ENCODE measurements around the gene MAP10.
A peak's percentile ranks its signal among the peaks of the same experiment; 100 is the strongest.
"Not testable (repeated sequence)": the region's sequence is repeated elsewhere in the genome, so short reads cannot be mapped to it uniquely, and the experiment has no call there.

The MAP10 gene

DNA sequence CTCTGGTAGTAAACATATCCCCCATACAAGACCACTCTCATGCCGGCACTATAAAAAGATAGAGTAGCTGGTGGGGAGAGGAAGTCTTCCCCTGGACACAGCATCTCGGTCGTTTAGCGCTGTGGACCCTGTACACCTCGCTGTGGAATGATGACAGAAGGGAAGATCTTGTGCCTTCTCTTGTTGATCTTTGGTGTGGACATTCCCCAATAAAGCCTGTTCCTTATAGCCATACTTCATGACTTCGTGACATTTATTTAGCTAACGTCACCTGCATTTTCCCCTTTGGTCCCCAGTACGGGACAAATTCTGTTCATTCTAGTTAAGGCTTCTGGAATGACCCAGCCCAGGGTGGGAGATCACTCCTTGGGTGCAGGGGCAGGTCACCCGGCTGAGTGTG, 24.9 kb upstream of the MAP10 start:
- Histone ChIP-seq H3K9me3 (ENCODE audit: control insufficient read depth, insufficient read depth, low read length) (no peaks in the 10 kb centered on the region), H3K27me3 (ENCODE audit: control insufficient read depth, insufficient read depth, low read length) (no peaks in the 10 kb centered on the region), H3K36me3 (ENCODE audit: control insufficient read depth, insufficient read depth, low read length) (no peaks in the 10 kb centered on the region), H3K9ac (ENCODE audit: low read depth, low read length) (no peak overlapping the region), H3K4me1 (ENCODE audit: control insufficient read depth, insufficient read depth, low read length) (no peaks in the 10 kb centered on the region), H3K4me3 (ENCODE audit: low read depth, low read length) (no peak overlapping the region)

DNA sequence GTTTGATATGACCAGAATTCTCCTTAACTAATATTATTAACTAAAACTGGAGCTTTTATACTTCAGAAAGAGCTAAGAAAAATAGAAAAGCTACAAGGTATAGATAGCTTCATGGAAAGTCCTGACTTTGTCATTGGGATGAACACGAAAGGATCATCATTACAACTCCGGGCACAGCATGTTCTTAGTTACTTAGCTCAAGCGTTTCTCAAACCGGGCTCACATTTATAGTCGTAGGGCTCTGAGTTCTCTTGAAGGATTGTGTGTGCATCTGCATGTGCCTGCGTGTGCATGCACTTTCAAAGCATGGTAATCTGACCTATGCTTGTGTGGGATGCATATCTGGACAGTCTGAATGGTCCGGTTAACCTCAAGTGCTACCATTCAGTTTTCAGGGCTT, 20.4 kb upstream of the MAP10 start:
- Histone ChIP-seq H3K27me3 (ENCODE audit: control insufficient read depth, insufficient read depth, low read length) (no peaks in the 10 kb centered on the region), H3K9ac (ENCODE audit: low read depth, low read length) (no peak overlapping the region), H3K9me3 (ENCODE audit: control insufficient read depth, insufficient read depth, low read length) (no peaks in the 10 kb centered on the region), H3K4me3 (ENCODE audit: low read depth, low read length) (no peak overlapping the region), H3K4me1 (ENCODE audit: control insufficient read depth, insufficient read depth, low read length) (no peaks in the 10 kb centered on the region), H3K36me3 (ENCODE audit: control insufficient read depth, insufficient read depth, low read length) (no peaks in the 10 kb centered on the region)

DNA sequence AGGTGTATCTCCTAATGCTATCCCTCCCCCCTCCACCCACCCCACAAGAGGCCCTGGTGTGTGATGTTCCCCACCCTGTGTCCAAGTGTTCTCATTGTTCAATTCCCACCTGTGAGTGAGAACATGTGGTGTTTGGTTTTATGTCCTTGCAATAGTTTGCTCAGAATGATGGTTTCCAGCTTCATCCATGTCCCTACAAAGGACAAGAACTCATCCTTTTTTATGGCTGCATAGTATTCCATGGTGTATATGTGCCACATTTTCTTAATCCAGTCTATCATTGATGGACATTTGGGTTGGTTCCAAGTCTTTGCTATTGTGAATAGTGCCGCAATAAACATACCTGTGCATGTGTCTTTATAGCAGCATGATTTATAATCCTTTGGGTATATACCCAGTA, 19.6 kb upstream of the MAP10 start:
- H3K4me3 ChIP-seq (ENCODE audit: low read depth, low read length); H3K27me3 ChIP-seq (ENCODE audit: control insufficient read depth, insufficient read depth, low read length); H3K9ac ChIP-seq (ENCODE audit: low read depth, low read length); H3K4me1 ChIP-seq (ENCODE audit: control insufficient read depth, insufficient read depth, low read length); H3K9me3 ChIP-seq (ENCODE audit: control insufficient read depth, insufficient read depth, low read length); H3K36me3 ChIP-seq (ENCODE audit: control insufficient read depth, insufficient read depth, low read length): not testable (repeated sequence)

DNA sequence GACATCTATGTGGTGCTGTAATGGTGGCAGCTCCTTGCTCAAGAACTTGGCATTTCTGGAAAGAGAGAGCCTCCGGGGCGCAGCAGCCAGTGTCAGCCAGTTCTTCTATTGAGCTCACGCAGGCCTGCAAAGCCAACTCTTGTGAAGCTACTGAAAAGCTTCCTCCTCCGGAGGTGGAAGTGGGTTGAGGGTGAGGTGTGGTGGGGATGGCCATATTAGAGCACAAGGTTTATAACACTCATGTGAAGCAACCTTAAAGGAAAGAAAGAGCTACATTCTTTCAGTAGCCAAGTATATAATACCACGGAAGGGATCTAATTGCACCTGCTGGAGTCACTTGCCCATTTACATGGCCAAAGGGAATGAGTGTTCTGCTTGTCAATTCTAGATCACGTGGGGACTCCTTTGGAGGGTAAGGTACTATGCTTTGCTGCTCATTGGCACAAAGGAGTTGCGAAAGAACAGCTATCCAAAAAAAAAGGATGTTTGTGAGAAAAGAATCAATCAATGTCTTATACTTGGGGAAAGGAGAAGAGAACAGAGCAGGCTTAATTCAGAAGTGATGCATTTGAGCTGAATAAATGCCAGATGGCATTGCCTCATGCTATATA, 18.3 kb upstream of the MAP10 start:
- no peaks in the 10 kb centered on the region for H3K9me3 ChIP-seq (ENCODE audit: control insufficient read depth, insufficient read depth, low read length)

GRCh38 chr1:232788235-232788872, 16.9 kb upstream of the MAP10 start:
- H3K4me3 ChIP-seq (ENCODE audit: low read depth, low read length): no peak overlapping the region
- H3K9me3 ChIP-seq (ENCODE audit: control insufficient read depth, insufficient read depth, low read length): no peaks in the 10 kb centered on the region
- H3K9ac ChIP-seq (ENCODE audit: low read depth, low read length): no peak overlapping the region
- no peaks in the 10 kb centered on the region for H3K36me3 ChIP-seq (ENCODE audit: control insufficient read depth, insufficient read depth, low read length)
- H3K4me1 ChIP-seq (ENCODE audit: control insufficient read depth, insufficient read depth, low read length): no peaks in the 10 kb centered on the region
- H3K27me3 ChIP-seq (ENCODE audit: control insufficient read depth, insufficient read depth, low read length): no peaks in the 10 kb centered on the region

More for the DNA sequence above, 18.3 kb upstream of the MAP10 start:
- no peaks in the 10 kb centered on the region for H3K27me3 ChIP-seq (ENCODE audit: control insufficient read depth, insufficient read depth, low read length)
- no peak overlapping the region for H3K4me3 ChIP-seq (ENCODE audit: low read depth, low read length)
- H3K4me1 ChIP-seq (ENCODE audit: control insufficient read depth, insufficient read depth, low read length): no peaks in the 10 kb centered on the region
- no peaks in the 10 kb centered on the region for H3K36me3 ChIP-seq (ENCODE audit: control insufficient read depth, insufficient read depth, low read length)
- H3K9ac ChIP-seq (ENCODE audit: low read depth, low read length): no peak overlapping the region

DNA sequence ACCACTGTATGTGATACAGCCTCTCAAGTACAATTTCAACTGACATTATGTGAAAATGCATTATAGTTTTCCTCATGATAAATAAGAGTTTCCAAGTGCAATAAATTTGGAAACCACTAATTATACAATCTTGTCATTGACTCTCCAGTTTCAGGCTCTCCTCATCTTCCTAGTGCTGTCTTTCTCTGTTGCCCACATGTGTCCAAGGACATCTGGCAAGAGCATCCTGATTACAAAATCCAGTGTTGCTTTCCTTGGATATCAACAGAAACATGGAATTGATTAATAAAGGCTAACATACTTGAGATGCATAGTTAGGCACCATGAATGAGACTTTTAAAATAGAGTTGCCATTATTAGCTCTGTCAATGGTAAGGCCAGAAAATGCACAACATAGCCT, 15.6 kb upstream of the MAP10 start:
- no peaks in the 10 kb centered on the region for H3K9me3 ChIP-seq (ENCODE audit: control insufficient read depth, insufficient read depth, low read length)
- no peaks in the 10 kb centered on the region for H3K27me3 ChIP-seq (ENCODE audit: control insufficient read depth, insufficient read depth, low read length)
- H3K4me3 ChIP-seq (ENCODE audit: low read depth, low read length): no peak overlapping the region
- no peaks in the 10 kb centered on the region for H3K4me1 ChIP-seq (ENCODE audit: control insufficient read depth, insufficient read depth, low read length)
- H3K9ac ChIP-seq (ENCODE audit: low read depth, low read length): no peak overlapping the region
- H3K36me3 ChIP-seq (ENCODE audit: control insufficient read depth, insufficient read depth, low read length): no peaks in the 10 kb centered on the region

DNA sequence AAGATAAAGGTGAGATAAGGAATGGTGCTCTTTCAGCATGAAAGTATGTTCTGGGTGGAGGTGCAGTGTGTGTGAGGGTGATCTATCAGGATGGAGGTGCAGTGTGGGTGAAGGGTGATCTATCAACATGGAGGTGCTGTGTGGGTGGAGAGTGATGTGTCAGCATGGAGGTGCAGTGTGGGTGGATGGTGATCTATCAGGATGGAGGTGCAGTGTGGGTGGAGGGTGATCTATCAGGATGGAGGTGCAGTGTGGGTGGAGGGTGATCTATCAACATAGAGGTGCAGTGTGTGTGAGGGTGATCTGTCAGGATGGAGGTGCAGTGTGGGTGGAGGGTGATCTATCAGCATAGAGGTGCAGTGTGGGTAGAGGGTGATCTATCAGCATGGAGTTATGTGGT, 12.3 kb upstream of the MAP10 start:
- Histone ChIP-seq H3K9ac (ENCODE audit: low read depth, low read length) (no peak overlapping the region), H3K36me3 (ENCODE audit: control insufficient read depth, insufficient read depth, low read length) (no peaks in the 10 kb centered on the region), H3K4me1 (ENCODE audit: control insufficient read depth, insufficient read depth, low read length) (no peaks in the 10 kb centered on the region), H3K4me3 (ENCODE audit: low read depth, low read length) (no peak overlapping the region), H3K9me3 (ENCODE audit: control insufficient read depth, insufficient read depth, low read length) (no peaks in the 10 kb centered on the region), H3K27me3 (ENCODE audit: control insufficient read depth, insufficient read depth, low read length) (no peaks in the 10 kb centered on the region)

- Histone ChIP-seq H3K27me3 (ENCODE audit: control insufficient read depth, insufficient read depth, low read length) (no peaks in the 10 kb centered on the region), H3K9me3 (ENCODE audit: control insufficient read depth, insufficient read depth, low read length) (no peaks in the 10 kb centered on the region), H3K9ac (ENCODE audit: low read depth, low read length) (no peak overlapping the region), H3K4me3 (ENCODE audit: low read depth, low read length) (no peak overlapping the region), H3K4me1 (ENCODE audit: control insufficient read depth, insufficient read depth, low read length) (no peaks in the 10 kb centered on the region), H3K36me3 (ENCODE audit: control insufficient read depth, insufficient read depth, low read length) (no peaks in the 10 kb centered on the region)
Observed at GRCh38 chr1:232793944-232794343, 11.3 kb upstream of the MAP10 start.

DNA sequence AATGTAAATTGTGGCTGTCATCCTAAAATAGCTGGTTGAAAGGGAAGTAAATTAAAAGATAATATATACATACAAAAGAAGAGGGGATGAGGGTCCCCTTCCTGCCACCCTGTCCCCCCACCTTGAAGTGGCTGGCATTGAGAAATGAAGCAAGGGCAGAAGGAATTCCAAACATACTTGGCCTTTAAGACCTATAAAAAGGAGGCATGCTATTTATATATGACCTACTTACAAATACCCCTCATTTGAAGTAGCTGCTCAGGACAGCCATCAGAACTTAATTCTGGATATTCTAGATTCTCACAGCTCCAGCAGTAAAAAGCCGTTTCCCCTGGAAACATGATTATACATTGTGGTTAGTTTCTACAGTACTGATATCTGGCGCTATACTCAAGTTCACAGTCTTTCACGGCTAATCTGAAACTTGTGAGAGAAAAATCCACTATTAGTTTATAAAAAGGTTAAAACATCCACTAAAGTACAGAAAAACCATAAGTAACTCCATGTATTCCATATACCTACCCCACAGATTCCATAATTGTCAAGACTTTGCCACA, 9.6 kb upstream of the MAP10 start:
- no peaks in the 10 kb centered on the region for H3K4me1 ChIP-seq (ENCODE audit: control insufficient read depth, insufficient read depth, low read length)
- H3K4me3 ChIP-seq (ENCODE audit: low read depth, low read length): no peak overlapping the region
- H3K27me3 ChIP-seq (ENCODE audit: control insufficient read depth, insufficient read depth, low read length): no peaks in the 10 kb centered on the region

GRCh38 chr1:232797856-232798510, 7.2 kb upstream of the MAP10 start:
- Histone ChIP-seq H3K27me3 (ENCODE audit: control insufficient read depth, insufficient read depth, low read length) (no peaks in the 10 kb centered on the region), H3K36me3 (ENCODE audit: control insufficient read depth, insufficient read depth, low read length) (no peaks in the 10 kb centered on the region), H3K4me1 (ENCODE audit: control insufficient read depth, insufficient read depth, low read length) (no peaks in the 10 kb centered on the region), H3K4me3 (ENCODE audit: low read depth, low read length) (no peak overlapping the region), H3K9me3 (ENCODE audit: control insufficient read depth, insufficient read depth, low read length) (no peaks in the 10 kb centered on the region), H3K9ac (ENCODE audit: low read depth, low read length) (no peak overlapping the region)

More for the DNA sequence above, 9.6 kb upstream of the MAP10 start:
- Histone ChIP-seq H3K9me3 (ENCODE audit: control insufficient read depth, insufficient read depth, low read length) (no peaks in the 10 kb centered on the region), H3K9ac (ENCODE audit: low read depth, low read length) (no peak overlapping the region), H3K36me3 (ENCODE audit: control insufficient read depth, insufficient read depth, low read length) (no peaks in the 10 kb centered on the region)

DNA sequence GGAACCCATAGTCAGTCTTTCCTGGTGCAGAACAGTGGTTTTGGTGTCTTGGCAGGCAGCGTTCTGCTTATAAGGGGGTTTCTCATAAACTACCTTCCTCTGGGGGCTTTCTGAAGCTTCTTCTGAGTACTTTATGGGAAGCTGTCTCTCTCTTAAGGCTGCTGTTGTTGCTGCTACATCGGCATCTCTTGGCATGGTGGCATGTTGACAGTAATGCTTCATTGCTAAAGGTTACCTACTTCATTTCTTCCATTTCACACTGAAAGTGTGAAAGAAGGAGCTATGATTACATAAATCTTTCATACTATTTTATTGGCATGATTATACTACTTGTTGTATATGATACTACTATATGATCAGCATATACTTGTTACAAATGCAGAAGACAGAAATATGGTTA, 6.3 kb upstream of the MAP10 start:
- Histone ChIP-seq H3K9me3 (ENCODE audit: control insufficient read depth, insufficient read depth, low read length) (no peaks in the 10 kb centered on the region), H3K9ac (ENCODE audit: low read depth, low read length) (no peak overlapping the region), H3K4me3 (ENCODE audit: low read depth, low read length) (no peak overlapping the region), H3K27me3 (ENCODE audit: control insufficient read depth, insufficient read depth, low read length) (no peaks in the 10 kb centered on the region), H3K36me3 (ENCODE audit: control insufficient read depth, insufficient read depth, low read length) (no peaks in the 10 kb centered on the region), H3K4me1 (ENCODE audit: control insufficient read depth, insufficient read depth, low read length) (no peaks in the 10 kb centered on the region)

DNA sequence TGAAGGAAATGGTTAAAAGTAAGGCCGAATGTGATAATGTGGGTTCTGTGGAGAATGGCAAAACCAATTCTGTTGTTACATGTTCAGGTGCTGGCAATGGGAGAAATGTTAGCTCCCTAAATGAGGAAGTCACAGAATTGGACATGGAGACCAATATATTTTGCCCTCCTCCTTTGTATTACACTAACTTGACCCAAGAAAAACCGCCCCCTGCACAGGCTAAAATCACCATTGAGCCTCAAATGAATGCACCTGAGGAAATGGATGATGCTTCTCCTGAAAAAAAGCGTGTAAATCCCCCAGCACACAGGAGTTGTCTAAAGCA, 932 bp downstream of the MAP10 start:
- Histone ChIP-seq H3K27me3 (ENCODE audit: control insufficient read depth, insufficient read depth, low read length) (no peaks in the 10 kb centered on the region), H3K4me3 (ENCODE audit: low read depth, low read length) (peak overlapping the region; percentile 71), H3K36me3 (ENCODE audit: control insufficient read depth, insufficient read depth, low read length) (no peaks in the 10 kb centered on the region), H3K9me3 (ENCODE audit: control insufficient read depth, insufficient read depth, low read length) (no peaks in the 10 kb centered on the region), H3K9ac (ENCODE audit: low read depth, low read length) (peak overlapping the region; percentile 73), H3K4me1 (ENCODE audit: control insufficient read depth, insufficient read depth, low read length) (no peaks in the 10 kb centered on the region)

Data from iPS-15b (cell line).